ENCODE results near the gene MREG. TPM values are rescaled to one million over a fixed set of nuclear protein-coding genes. Genes with fewer than 3 reads are reported as not detected.

MREG gene
- total RNA-seq, 1 donor from 2014 or later: 4.0 TPM

- Mint-ChIP-seq H3K9me3 (ENCODE audit: unreplicated experiment) (no peaks in the 10 kb centered on the region), H3K4me3 (ENCODE audit: unreplicated experiment) (no peak overlapping the region), H3K36me3 (ENCODE audit: unreplicated experiment) (no peaks in the 10 kb centered on the region), H3K27me3 (ENCODE audit: unreplicated experiment) (no peaks in the 10 kb centered on the region), H3K4me1 (ENCODE audit: unreplicated experiment) (peaks cover 16% of the 10 kb centered on the region), H3K27ac (ENCODE audit: unreplicated experiment) (no peak overlapping the region)
- DNase-seq (ENCODE audit: extremely low spot score, unreplicated experiment): no peak
- TF ChIP-seq CTCF (IDR thresholded peaks at IDR 0.05): no peak
Measured at GRCh38 chr2:216008387-216008786, 5.0 kb downstream of the MREG start.

GRCh38 chr2:216006164-216006663, 7.1 kb downstream of the MREG start:
- Mint-ChIP-seq H3K36me3 (ENCODE audit: unreplicated experiment) (no peaks in the 10 kb centered on the region), H3K4me1 (ENCODE audit: unreplicated experiment) (peaks cover 16% of the 10 kb centered on the region), H3K9me3 (ENCODE audit: unreplicated experiment) (no peaks in the 10 kb centered on the region), H3K27me3 (ENCODE audit: unreplicated experiment) (no peaks in the 10 kb centered on the region), H3K27ac (ENCODE audit: unreplicated experiment) (no peak overlapping the region), H3K4me3 (ENCODE audit: unreplicated experiment) (no peak overlapping the region)
- TF ChIP-seq CTCF (IDR thresholded peaks at IDR 0.05): no peak
- no peak for DNase-seq (ENCODE audit: extremely low spot score, unreplicated experiment)

GRCh38 chr2:216004697-216005283, 8.6 kb downstream of the MREG start:
- Mint-ChIP-seq H3K4me3 (ENCODE audit: unreplicated experiment) (no peak overlapping the region), H3K27ac (ENCODE audit: unreplicated experiment) (no peak overlapping the region), H3K4me1 (ENCODE audit: unreplicated experiment) (peaks cover 16% of the 10 kb centered on the region), H3K27me3 (ENCODE audit: unreplicated experiment) (no peaks in the 10 kb centered on the region), H3K9me3 (ENCODE audit: unreplicated experiment) (no peaks in the 10 kb centered on the region), H3K36me3 (ENCODE audit: unreplicated experiment) (no peaks in the 10 kb centered on the region)
- no peak for DNase-seq (ENCODE audit: extremely low spot score, unreplicated experiment)
- no peak for TF ChIP-seq CTCF (IDR thresholded peaks at IDR 0.05)

- no peak overlapping the region for H3K4me3 Mint-ChIP-seq (ENCODE audit: unreplicated experiment)
Measured at GRCh38 chr2:216003876-216004696, 9.3 kb downstream of the MREG start.

More at GRCh38 chr2:216003876-216004696, 9.3 kb downstream of the MREG start:
- no peak for TF ChIP-seq CTCF (IDR thresholded peaks at IDR 0.05)
- H3K4me1 Mint-ChIP-seq (ENCODE audit: unreplicated experiment): peaks cover 16% of the 10 kb centered on the region
- H3K27me3 Mint-ChIP-seq (ENCODE audit: unreplicated experiment): no peaks in the 10 kb centered on the region
- no peak overlapping the region for H3K27ac Mint-ChIP-seq (ENCODE audit: unreplicated experiment)
- no peak for DNase-seq (ENCODE audit: extremely low spot score, unreplicated experiment)
- H3K9me3 Mint-ChIP-seq (ENCODE audit: unreplicated experiment): no peaks in the 10 kb centered on the region
- no peaks in the 10 kb centered on the region for H3K36me3 Mint-ChIP-seq (ENCODE audit: unreplicated experiment)
